Measurements from ENCODE around the gene HUWE1.

HUWE1 gene

DNA sequence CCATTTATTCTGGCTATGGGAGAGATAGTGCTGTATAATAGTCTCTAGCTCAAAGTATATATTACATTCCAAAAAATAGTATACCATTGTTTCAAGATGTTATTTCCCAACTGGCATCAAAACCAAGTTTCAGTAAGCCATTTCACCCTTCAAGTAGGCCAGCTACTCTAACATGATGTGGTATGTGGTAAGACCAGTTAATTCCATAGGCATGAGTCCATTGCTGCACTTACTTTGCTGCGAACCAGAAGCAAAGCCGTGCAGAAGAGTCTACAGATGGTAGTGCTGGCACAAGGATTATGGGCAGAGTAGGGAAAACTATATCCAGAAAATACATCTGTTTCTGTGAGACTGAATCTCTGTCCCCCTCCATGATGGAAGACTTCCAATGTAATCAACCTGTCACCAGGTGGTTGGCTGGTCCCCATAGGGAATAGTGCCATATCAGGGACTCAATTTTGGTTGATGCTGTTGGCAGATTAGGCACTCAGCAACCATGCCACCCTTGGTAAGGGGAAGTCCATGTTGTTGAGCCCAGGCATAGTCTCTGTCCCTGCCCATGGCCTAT lies 202.6 kb downstream of the HUWE1 start:
- no peak for DNase-seq

GRCh38 chrX:53483416-53483815 lies 203.1 kb downstream of the HUWE1 start:
- no peak for DNase-seq
